Liver (tissue), 9 donors: ENCODE data around the gene GALNT17. TPM values are rescaled to one million over a fixed set of nuclear protein-coding genes. Genes with fewer than 3 reads are reported as not detected.
"Not testable (repeated sequence)": the region's sequence is repeated elsewhere in the genome, so short reads cannot be mapped to it uniquely, and the experiment has no call there.

Experiments used
- DNase-seq: peaks from one replicate; pipeline ENCODE4 v3.0.0-alpha.2; 2017; ENCODE audit warnings: low spot score
- H3K27ac ChIP-seq, 2 donors: one replicate each; pipeline ENCODE4 v1.7.0; 2013; ENCODE audit warnings: inconsistent platforms in 2 of 2, low read length in 2 of 2, control low read depth in 1 of 2, low read depth in 1 of 2, mild to moderate bottlenecking in 1 of 2
- H3K27me3 ChIP-seq, 4 donors: one replicate each; pipeline versions ENCODE4 v1.6.1 to v1.7.0; 2013; ENCODE audit warnings: low read length in 3 of 4, inconsistent platforms in 1 of 4, mild to moderate bottlenecking in 1 of 4, moderate library complexity in 1 of 4; ENCODE audit not compliant: control insufficient read depth in 4 of 4, insufficient read depth in 4 of 4
- H3K36me3 ChIP-seq, 4 donors: one replicate each; pipeline versions ENCODE4 v1.6.1 to v1.7.0; 2013; ENCODE audit warnings: low read length in 3 of 4, mild to moderate bottlenecking in 3 of 4, low read depth in 1 of 4, moderate library complexity in 1 of 4; ENCODE audit not compliant: control insufficient read depth in 4 of 4, insufficient read depth in 3 of 4
- H3K4me1 ChIP-seq, 4 donors: one replicate each; pipeline versions ENCODE4 v1.6.1 to v1.7.0; 2013; ENCODE audit warnings: low read length in 3 of 4, mild to moderate bottlenecking in 3 of 4, moderate library complexity in 1 of 4; ENCODE audit not compliant: control insufficient read depth in 4 of 4, insufficient read depth in 4 of 4
- H3K4me3 ChIP-seq, 3 donors: one replicate each; pipeline versions ENCODE4 v1.6.1 to v1.7.0; 2013; ENCODE audit warnings: low read length in 3 of 3, control low read depth in 1 of 3, low read depth in 1 of 3, mild to moderate bottlenecking in 1 of 3
- H3K9ac ChIP-seq, 2 donors: one replicate each; pipeline ENCODE4 v1.7.0; 2013; ENCODE audit warnings: low read length in 2 of 2, mild to moderate bottlenecking in 2 of 2, moderate library complexity in 2 of 2, control low read depth in 1 of 2, low read depth in 1 of 2
- H3K9me3 ChIP-seq, 4 donors: one replicate each; pipeline versions ENCODE4 v1.6.1 to v1.7.0; 2013; ENCODE audit warnings: low read length in 3 of 4; ENCODE audit not compliant: control insufficient read depth in 4 of 4
- EGR1 ChIP-seq, 2 donors: IDR thresholded peaks; 2 replicates each; pipeline ENCODE4 v1.6.1; 2016 to 2018; ENCODE audit warnings: antibody characterized with exemption in 2 of 2, low read depth in 2 of 2
- FOXA1 ChIP-seq: IDR thresholded peaks from 2 replicates; pipeline ENCODE4 v1.6.1; 2016; ENCODE audit warnings: antibody characterized with exemption
- FOXA2 ChIP-seq: IDR thresholded peaks from 2 replicates; pipeline ENCODE4 v1.6.1; 2016; ENCODE audit warnings: antibody characterized with exemption
- HNF4G ChIP-seq: IDR thresholded peaks from 2 replicates; pipeline ENCODE4 v1.6.1; 2016; ENCODE audit warnings: antibody characterized with exemption
- JUND ChIP-seq, 2 donors: IDR thresholded peaks; 2 replicates each; pipeline ENCODE4 v1.6.1; 2016; ENCODE audit warnings: antibody characterized with exemption in 2 of 2
- NR2F2 ChIP-seq: IDR thresholded peaks from 2 replicates; pipeline ENCODE4 v1.6.1; 2016; ENCODE audit warnings: antibody characterized with exemption
- SP1 ChIP-seq: IDR thresholded peaks from 2 replicates; pipeline ENCODE4 v1.6.1; 2018; ENCODE audit warnings: antibody characterized with exemption, mild to moderate bottlenecking
- TAF1 ChIP-seq: conservative IDR thresholded peaks from 2 replicates; pipeline ENCODE4 v1.6.1; 2016; ENCODE audit warnings: antibody characterized with exemption, mild to moderate bottlenecking
- YY1 ChIP-seq: IDR thresholded peaks from 2 replicates; pipeline ENCODE4 v1.6.1; 2016; ENCODE audit warnings: antibody characterized with exemption, mild to moderate bottlenecking
- WGBS: extraction: QIAGEN DNeasy Blood & Tissue Kit; methylation state at CpG from one replicate; pipeline ENCODE4 v1.1.7; 2013; 5-methylcytosine and 5-hydroxymethylcytosine counted together
- polyA plus RNA-seq, 2 donors: library from polyadenylated mRNA; stranded (reverse) in 1 of 2; unstranded in 1 of 2; fragments of 200-250 nt in 1 of 2; fragments of >200 nt in 1 of 2; fragmentation: Nextera tagmentation in 1 of 2; extraction: Ambion mirVana in 1 of 2; gene quantifications; one replicate each; pipeline versions ENCODE4 v1.2.1 to v1.2.3, GENCODE V29; 2013 to 2015
- total RNA-seq, 2 donors: library from RNA; depleted of rRNA; stranded (reverse); fragments of >200 nt; gene quantifications; one replicate each; pipeline ENCODE4 v1.2.3, GENCODE V29; 2014
- TF ChIP-seq, protein P1 (sequence below): IDR thresholded peaks from 2 replicates; pipeline ENCODE4 v1.6.1; 2016; ENCODE audit warnings: antibody characterized with exemption
- TF ChIP-seq, protein P2 (sequence below): IDR thresholded peaks from 2 replicates; pipeline ENCODE4 v1.6.1; 2016; ENCODE audit warnings: antibody characterized with exemption
- TF ChIP-seq, protein P3 (sequence below): fragments of 150-350 bp; IDR thresholded peaks from 2 replicates; pipeline ENCODE4 v1.5.1; 2017; ENCODE audit warnings: improper control_type of control experiment, low read depth, low read length; ENCODE audit not compliant: missing input control
- TF ChIP-seq, protein P4 (sequence below): IDR thresholded peaks from 2 replicates; pipeline ENCODE4 v1.6.1; 2016; ENCODE audit warnings: antibody characterized with exemption, mild to moderate bottlenecking
- donor health status: healthy.
- donor health status: healthy.
- donor health status: healthy.
- donor health status: healthy.
- donor health status: healthy.

GALNT17 gene
- total and polyA plus RNA-seq, 4 donors: 0.10 to 0.42 (median 0.37) TPM; not detected in 1

DNA sequence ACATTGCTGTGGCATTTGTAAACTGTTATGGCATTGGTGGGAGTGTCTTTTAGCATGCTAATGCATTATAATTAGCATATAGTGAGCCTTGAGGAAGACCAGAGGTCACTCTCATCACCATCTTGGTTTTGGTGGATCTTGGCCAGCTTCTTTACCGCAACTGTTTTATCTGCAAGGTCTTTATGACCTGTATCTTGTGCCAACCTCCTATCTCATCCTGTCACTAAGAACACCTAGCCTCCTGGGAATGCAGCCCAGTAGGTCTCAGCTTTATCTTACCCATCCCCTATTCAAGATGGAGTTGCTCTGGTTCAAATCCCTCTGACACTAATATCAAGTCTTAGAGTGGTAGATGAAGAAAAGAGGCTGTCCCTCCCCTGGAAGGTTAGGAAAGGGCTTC, 506.2 kb downstream of the GALNT17 start (continued):
- TF ChIP-seq, protein P1, sequence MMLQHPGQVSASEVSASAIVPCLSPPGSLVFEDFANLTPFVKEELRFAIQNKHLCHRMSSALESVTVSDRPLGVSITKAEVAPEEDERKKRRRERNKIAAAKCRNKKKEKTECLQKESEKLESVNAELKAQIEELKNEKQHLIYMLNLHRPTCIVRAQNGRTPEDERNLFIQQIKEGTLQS: no peak
- no peak for TF ChIP-seq TAF1
- TF ChIP-seq FOXA2: no peak
- TF ChIP-seq, protein P2, sequence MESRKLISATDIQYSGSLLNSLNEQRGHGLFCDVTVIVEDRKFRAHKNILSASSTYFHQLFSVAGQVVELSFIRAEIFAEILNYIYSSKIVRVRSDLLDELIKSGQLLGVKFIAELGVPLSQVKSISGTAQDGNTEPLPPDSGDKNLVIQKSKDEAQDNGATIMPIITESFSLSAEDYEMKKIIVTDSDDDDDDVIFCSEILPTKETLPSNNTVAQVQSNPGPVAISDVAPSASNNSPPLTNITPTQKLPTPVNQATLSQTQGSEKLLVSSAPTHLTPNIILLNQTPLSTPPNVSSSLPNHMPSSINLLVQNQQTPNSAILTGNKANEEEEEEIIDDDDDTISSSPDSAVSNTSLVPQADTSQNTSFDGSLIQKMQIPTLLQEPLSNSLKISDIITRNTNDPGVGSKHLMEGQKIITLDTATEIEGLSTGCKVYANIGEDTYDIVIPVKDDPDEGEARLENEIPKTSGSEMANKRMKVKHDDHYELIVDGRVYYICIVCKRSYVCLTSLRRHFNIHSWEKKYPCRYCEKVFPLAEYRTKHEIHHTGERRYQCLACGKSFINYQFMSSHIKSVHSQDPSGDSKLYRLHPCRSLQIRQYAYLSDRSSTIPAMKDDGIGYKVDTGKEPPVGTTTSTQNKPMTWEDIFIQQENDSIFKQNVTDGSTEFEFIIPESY: no peak

DNA sequence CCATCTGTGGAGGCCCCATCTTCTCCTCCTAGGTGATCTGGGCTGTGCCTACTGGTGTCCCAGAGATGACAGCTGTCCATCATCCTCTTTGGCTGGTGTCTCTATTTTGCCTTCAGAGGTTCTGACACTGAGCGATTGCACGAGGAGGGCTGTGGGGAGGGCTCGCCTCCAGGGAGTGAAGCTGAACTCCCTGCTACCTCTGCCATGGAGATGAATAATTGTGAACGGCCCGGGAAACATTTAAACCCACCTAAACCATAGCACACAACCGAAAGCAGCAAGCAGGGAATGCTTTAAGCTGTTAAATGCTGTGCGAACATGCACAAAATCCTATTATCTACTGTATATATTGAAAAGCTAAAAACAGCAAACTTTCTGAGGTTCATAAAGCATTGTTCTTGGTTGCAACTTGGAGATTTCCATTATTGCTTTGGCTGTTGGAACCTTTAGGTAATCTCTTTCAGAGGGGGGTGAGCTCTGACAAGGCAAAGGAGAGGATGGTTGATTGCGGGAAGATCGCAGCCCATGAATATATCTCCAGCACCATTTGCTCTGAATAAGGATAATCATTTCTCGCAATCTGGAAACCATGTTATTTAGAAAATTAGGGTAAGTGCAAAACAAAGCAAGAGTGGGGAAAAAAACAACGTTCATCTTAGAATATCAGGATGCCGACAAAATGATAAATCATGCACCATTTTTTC, 507.6 kb downstream of the GALNT17 start:
- Histone ChIP-seq H3K9me3 (peaks cover 0 to 3% (median 0%) of the 10 kb centered on the region in 4 donors), H3K27me3 (no peaks in the 10 kb centered on the region), H3K36me3 (no peaks in the 10 kb centered on the region), H3K9ac (no peak overlapping the region), H3K4me1 (no peaks in the 10 kb centered on the region), H3K27ac (no peak overlapping the region), H3K4me3 (no peak overlapping the region)
- no peak for DNase-seq
- TF ChIP-seq SP1 (no peak), FOXA2 (no peak), NR2F2 (no peak), JUND (IDR thresholded peaks at IDR 0.05) (no peak), TAF1 (no peak), YY1 (no peak), EGR1 (IDR thresholded peaks at IDR 0.05; ENCODE audit: low read depth in 2 of 2) (no peak), HNF4G (no peak), FOXA1 (no peak)
- TF ChIP-seq, protein P2: no peak
- TF ChIP-seq, protein P3, sequence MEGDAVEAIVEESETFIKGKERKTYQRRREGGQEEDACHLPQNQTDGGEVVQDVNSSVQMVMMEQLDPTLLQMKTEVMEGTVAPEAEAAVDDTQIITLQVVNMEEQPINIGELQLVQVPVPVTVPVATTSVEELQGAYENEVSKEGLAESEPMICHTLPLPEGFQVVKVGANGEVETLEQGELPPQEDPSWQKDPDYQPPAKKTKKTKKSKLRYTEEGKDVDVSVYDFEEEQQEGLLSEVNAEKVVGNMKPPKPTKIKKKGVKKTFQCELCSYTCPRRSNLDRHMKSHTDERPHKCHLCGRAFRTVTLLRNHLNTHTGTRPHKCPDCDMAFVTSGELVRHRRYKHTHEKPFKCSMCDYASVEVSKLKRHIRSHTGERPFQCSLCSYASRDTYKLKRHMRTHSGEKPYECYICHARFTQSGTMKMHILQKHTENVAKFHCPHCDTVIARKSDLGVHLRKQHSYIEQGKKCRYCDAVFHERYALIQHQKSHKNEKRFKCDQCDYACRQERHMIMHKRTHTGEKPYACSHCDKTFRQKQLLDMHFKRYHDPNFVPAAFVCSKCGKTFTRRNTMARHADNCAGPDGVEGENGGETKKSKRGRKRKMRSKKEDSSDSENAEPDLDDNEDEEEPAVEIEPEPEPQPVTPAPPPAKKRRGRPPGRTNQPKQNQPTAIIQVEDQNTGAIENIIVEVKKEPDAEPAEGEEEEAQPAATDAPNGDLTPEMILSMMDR: no peak
- TF ChIP-seq, protein P4, sequence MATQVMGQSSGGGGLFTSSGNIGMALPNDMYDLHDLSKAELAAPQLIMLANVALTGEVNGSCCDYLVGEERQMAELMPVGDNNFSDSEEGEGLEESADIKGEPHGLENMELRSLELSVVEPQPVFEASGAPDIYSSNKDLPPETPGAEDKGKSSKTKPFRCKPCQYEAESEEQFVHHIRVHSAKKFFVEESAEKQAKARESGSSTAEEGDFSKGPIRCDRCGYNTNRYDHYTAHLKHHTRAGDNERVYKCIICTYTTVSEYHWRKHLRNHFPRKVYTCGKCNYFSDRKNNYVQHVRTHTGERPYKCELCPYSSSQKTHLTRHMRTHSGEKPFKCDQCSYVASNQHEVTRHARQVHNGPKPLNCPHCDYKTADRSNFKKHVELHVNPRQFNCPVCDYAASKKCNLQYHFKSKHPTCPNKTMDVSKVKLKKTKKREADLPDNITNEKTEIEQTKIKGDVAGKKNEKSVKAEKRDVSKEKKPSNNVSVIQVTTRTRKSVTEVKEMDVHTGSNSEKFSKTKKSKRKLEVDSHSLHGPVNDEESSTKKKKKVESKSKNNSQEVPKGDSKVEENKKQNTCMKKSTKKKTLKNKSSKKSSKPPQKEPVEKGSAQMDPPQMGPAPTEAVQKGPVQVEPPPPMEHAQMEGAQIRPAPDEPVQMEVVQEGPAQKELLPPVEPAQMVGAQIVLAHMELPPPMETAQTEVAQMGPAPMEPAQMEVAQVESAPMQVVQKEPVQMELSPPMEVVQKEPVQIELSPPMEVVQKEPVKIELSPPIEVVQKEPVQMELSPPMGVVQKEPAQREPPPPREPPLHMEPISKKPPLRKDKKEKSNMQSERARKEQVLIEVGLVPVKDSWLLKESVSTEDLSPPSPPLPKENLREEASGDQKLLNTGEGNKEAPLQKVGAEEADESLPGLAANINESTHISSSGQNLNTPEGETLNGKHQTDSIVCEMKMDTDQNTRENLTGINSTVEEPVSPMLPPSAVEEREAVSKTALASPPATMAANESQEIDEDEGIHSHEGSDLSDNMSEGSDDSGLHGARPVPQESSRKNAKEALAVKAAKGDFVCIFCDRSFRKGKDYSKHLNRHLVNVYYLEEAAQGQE: no peak
- TF ChIP-seq, protein P1: no peak
- 79% methylated on average over 12 of the region's 12 CpGs for WGBS

GRCh38 chr7:71643031-71643430, 511.1 kb downstream of the GALNT17 start:
- WGBS: 80% methylated on average over 9 of the region's 9 CpGs
- not testable (repeated sequence) for H3K4me3 ChIP-seq, H3K27me3 ChIP-seq, H3K4me1 ChIP-seq, DNase-seq, H3K9ac ChIP-seq, H3K9me3 ChIP-seq, H3K27ac ChIP-seq, H3K36me3 ChIP-seq
